ENCODE measurements around the gene GASK1B. TPM values are rescaled to one million over a fixed set of nuclear protein-coding genes. Genes with fewer than 3 reads are reported as not detected.

The GASK1B gene
- 42.5 and 46.2 TPM in 2 replicates for total RNA-seq (2014; rRNA removed; shearing (Covaris generic))

- in situ Hi-C loops (cut with HindIII; ENCODE audit: low sequenced_read_pairs), result no loop called here
- DNase-seq (ENCODE audit: low spot score), result peak; percentile 38
Observed at GRCh38 chr4:158172261-158173258, at the start of gene GASK1B. Gene GASK1B, minus strand, starts transcription at chr4:158173025. Its CDS starts 1,650 bp downstream, at chr4:158171375.

GRCh38 chr4:158219623-158220022, 46.8 kb upstream of the GASK1B start:
- no peak for DNase-seq (ENCODE audit: low spot score)
- in situ Hi-C loops (cut with HindIII; ENCODE audit: low sequenced_read_pairs), result no loop called here

- no peak for DNase-seq (ENCODE audit: low spot score)
- in situ Hi-C loops (cut with HindIII; ENCODE audit: low sequenced_read_pairs), result no loop called here
Observed at GRCh38 chr4:158217763-158218162, 44.9 kb upstream of the GASK1B start.

GRCh38 chr4:158214856-158215255, 42.0 kb upstream of the GASK1B start:
- no peak for DNase-seq (ENCODE audit: low spot score)
- in situ Hi-C loops (cut with HindIII; ENCODE audit: low sequenced_read_pairs), result no loop called here

GRCh38 chr4:158213466-158213865, 40.6 kb upstream of the GASK1B start:
- in situ Hi-C loops (cut with HindIII; ENCODE audit: low sequenced_read_pairs), result no loop called here
- DNase-seq (ENCODE audit: low spot score), result no peak

GRCh38 chr4:158211222-158211621, 38.4 kb upstream of the GASK1B start:
- no peak for DNase-seq (ENCODE audit: low spot score)
- in situ Hi-C loops (cut with HindIII; ENCODE audit: low sequenced_read_pairs), result no loop called here

- in situ Hi-C loops (cut with HindIII; ENCODE audit: low sequenced_read_pairs), result no loop called here
- DNase-seq (ENCODE audit: low spot score), result peak; percentile 79
Observed at GRCh38 chr4:158209825-158210807, 37.3 kb upstream of the GASK1B start, which contains the start of gene TMEM144. Gene TMEM144, plus strand, starts transcription at chr4:158210486. Its CDS starts 2,182 bp downstream, at chr4:158212668.

- DNase-seq (ENCODE audit: low spot score), result peak; percentile 13
- in situ Hi-C loops (cut with HindIII; ENCODE audit: low sequenced_read_pairs), result no loop called here
Observed at GRCh38 chr4:158208963-158209640, 36.3 kb upstream of the GASK1B start.

- in situ Hi-C loops (cut with HindIII; ENCODE audit: low sequenced_read_pairs), result no loop called here
- no peak for DNase-seq (ENCODE audit: low spot score)
Observed at GRCh38 chr4:158203929-158204328, 31.1 kb upstream of the GASK1B start.

- DNase-seq (ENCODE audit: low spot score), result no peak
- in situ Hi-C loops (cut with HindIII; ENCODE audit: low sequenced_read_pairs), result no loop called here
Observed at GRCh38 chr4:158203436-158203835, 30.6 kb upstream of the GASK1B start.

- in situ Hi-C loops (cut with HindIII; ENCODE audit: low sequenced_read_pairs), result no loop called here
- DNase-seq (ENCODE audit: low spot score), result no peak
Observed at GRCh38 chr4:158202481-158202880, 29.7 kb upstream of the GASK1B start.

- in situ Hi-C loops (cut with HindIII; ENCODE audit: low sequenced_read_pairs), result no loop called here
Observed at GRCh38 chr4:158201876-158202275, 29.1 kb upstream of the GASK1B start.

GRCh38 chr4:158201322-158201721, 28.5 kb upstream of the GASK1B start:
- in situ Hi-C loops (cut with HindIII; ENCODE audit: low sequenced_read_pairs), result no loop called here
- DNase-seq (ENCODE audit: low spot score), result no peak

More at GRCh38 chr4:158201876-158202275, 29.1 kb upstream of the GASK1B start:
- no peak for DNase-seq (ENCODE audit: low spot score)

GRCh38 chr4:158200214-158200613, 27.4 kb upstream of the GASK1B start:
- in situ Hi-C loops (cut with HindIII; ENCODE audit: low sequenced_read_pairs), result no loop called here
- no peak for DNase-seq (ENCODE audit: low spot score)

GRCh38 chr4:158197194-158197776, 24.5 kb upstream of the GASK1B start:
- in situ Hi-C loops (cut with HindIII; ENCODE audit: low sequenced_read_pairs), result loop anchor here (25.0 kb wide), 1 partner anchor 210 kb away; no protein-coding TSS in a partner anchor
- no peak for DNase-seq (ENCODE audit: low spot score)

GRCh38 chr4:158195297-158195696, 22.5 kb upstream of the GASK1B start:
- in situ Hi-C loops (cut with HindIII; ENCODE audit: low sequenced_read_pairs), result loop anchor here (25.0 kb wide), 1 partner anchor 208 kb away; no protein-coding TSS in a partner anchor
- no peak for DNase-seq (ENCODE audit: low spot score)

- in situ Hi-C loops (cut with HindIII; ENCODE audit: low sequenced_read_pairs), result loop anchor here (25.0 kb wide), 1 partner anchor 206 kb away; no protein-coding TSS in a partner anchor
- peak; percentile 65 for DNase-seq (ENCODE audit: low spot score)
Observed at GRCh38 chr4:158193171-158193749, 20.4 kb upstream of the GASK1B start.
